GM13977 (cell line): ENCODE measurements around the gene ACER1.
"Not testable (repeated sequence)": the region's sequence is repeated elsewhere in the genome, so short reads cannot be mapped to it uniquely, and the experiment has no call there.

ENCODE experiments used
- DNase-seq: peaks from one replicate; pipeline ENCODE4 v3.0.0; 2012; ENCODE audit warnings: low spot score
- CTCF ChIP-seq: IDR thresholded peaks from 2 replicates; pipeline ENCODE4 v1.5.1; 2012; ENCODE audit warnings: mild to moderate bottlenecking, control low read depth; ENCODE audit not compliant: insufficient read depth; ENCODE audit errors: extremely low read depth, missing control alignments
- in situ Hi-C: fragments of 300-500 bp; cut with MboI; formaldehyde crosslinking; loops from one replicate; pipeline ENCODE4 v1.12.0; 2022; ENCODE audit warnings: low sequenced_read_pairs, low pct_unique_long_range_greater_than_20kb, mixed read lengths, inconsistent platforms; ENCODE audit not compliant: unreplicated experiment

Gene ACER1

GRCh38 chr19:6297202-6297601 lies 36.2 kb downstream of the ACER1 start:
- TF ChIP-seq CTCF: no peak
- no peak for DNase-seq
- in situ Hi-C loops: no loop called here

- TF ChIP-seq CTCF: no peak
- DNase-seq: no peak
- in situ Hi-C loops: no loop called here
These were observed 41.4 kb downstream of the ACER1 start for GRCh38 chr19:6292006-6292405.

- TF ChIP-seq CTCF: no peak
- in situ Hi-C loops: no loop called here
- no peak for DNase-seq
These were observed 44.7 kb downstream of the ACER1 start for GRCh38 chr19:6288737-6289136.

- no peak for DNase-seq
- no peak for TF ChIP-seq CTCF
- in situ Hi-C loops: no loop called here
These were observed 46.0 kb downstream of the ACER1 start for GRCh38 chr19:6287269-6287885.

GRCh38 chr19:6286676-6287075 lies 46.7 kb downstream of the ACER1 start:
- in situ Hi-C loops: no loop called here
- no peak for TF ChIP-seq CTCF

GRCh38 chr19:6282393-6282792 lies 51.0 kb downstream of the ACER1 start:
- not testable (repeated sequence) for DNase-seq

More at GRCh38 chr19:6286676-6287075, 46.7 kb downstream of the ACER1 start:
- no peak for DNase-seq

GRCh38 chr19:6279931-6280591 lies 53.4 kb downstream of the ACER1 start, which contains the start of gene MLLT1:
TSS of gene MLLT1 (minus strand) at chr19:6279975. CDS start at chr19:6279784, 191 bp downstream.
- TF ChIP-seq CTCF: peak; percentile 76
- in situ Hi-C loops: no loop called here
- peak; percentile 100 for DNase-seq

More at GRCh38 chr19:6282393-6282792, 51.0 kb downstream of the ACER1 start:
- in situ Hi-C loops: not testable (repeated sequence)
